Right lobe of liver (tissue), 6 donors: ENCODE measurements around the gene FUCA1. TPM values are rescaled to one million over a fixed set of nuclear protein-coding genes. Genes with fewer than 3 reads are reported as not detected.

Experiments used
- ATAC-seq, 4 donors: fragments of 200-7000 bp; cut with Tn5 transposase; one replicate each; pipeline ENCODE4 v1.9.1; 2020; ENCODE audit warnings: mild to moderate bottlenecking in 4 of 4, moderate library complexity in 4 of 4
- DNase-seq, 3 donors: peaks; one replicate each; pipeline ENCODE4 v3.0.0-alpha.2; 2020
- H3K27ac ChIP-seq, 3 donors: fragments of 200-600 bp; one replicate each; pipeline ENCODE4 v1.8.0; 2022
- H3K27me3 ChIP-seq, 2 donors: fragments of 200-600 bp; one replicate each; pipeline ENCODE4 v1.8.0; 2022
- H3K36me3 ChIP-seq, 4 donors: fragments of 200-600 bp; sonication (generic) in 1 of 4; one replicate each; pipeline versions ENCODE4 v1.5.1 to v1.8.0; 2017 to 2022; ENCODE audit warnings: control low read depth in 1 of 4
- H3K4me1 ChIP-seq, 4 donors: fragments of 200-600 bp; sonication (generic) in 1 of 4; one replicate each; pipeline versions ENCODE4 v1.5.1 to v1.8.0; 2017 to 2022; ENCODE audit warnings: control low read depth in 1 of 4
- H3K4me3 ChIP-seq, 3 donors: fragments of 200-600 bp; one replicate each; pipeline ENCODE4 v1.8.0; 2022
- H3K9me3 ChIP-seq, 4 donors: fragments of 200-600 bp; sonication (generic) in 1 of 4; one replicate each; pipeline versions ENCODE4 v1.5.1 to v1.8.0; 2017 to 2022; ENCODE audit warnings: control low read depth in 1 of 4
- POLR2A ChIP-seq: fragments of 450-650 bp; IDR thresholded peaks from one replicate; pipeline ENCODE4 v1.6.1; 2017; ENCODE audit warnings: antibody characterized with exemption, mild to moderate bottlenecking
- WGBS: methylation state at CpG from one replicate; pipeline ENCODE4 v1.1.6; 2018; ENCODE audit warnings: low coverage, low lambda C conversion rate; ENCODE audit not compliant: insufficient coverage; ENCODE audit errors: missing lambda C conversion rate; 5-methylcytosine and 5-hydroxymethylcytosine counted together
- intact Hi-C, 2 donors: fragments of 100-400 bp; cut with DNase I; formaldehyde crosslinking; loops; one replicate each; pipeline versions ENCODE4 v1.11.2 to v1.14.1; 2022
- total RNA-seq, 6 experiments: library from RNA; depleted of rRNA in 2 of 6; stranded (reverse); fragments of >200 nt in 2 of 6; fragmentation: NEBNext Ultra II Directional in 3 of 6; extraction: Animal tissue kit (Norgen Biotek cat#: 25700) in 3 of 6; gene quantifications; one replicate each; pipeline versions ENCODE4 v1.1.0 to v1.2.4, GENCODE V29; 2016 to 2023
- TF ChIP-seq, protein P1 (sequence below), 4 donors: fragments of 200-600 bp in 3 of 4; fragments of 450-650 bp in 1 of 4; IDR thresholded peaks; one replicate each; pipeline versions ENCODE4 v1.5.1 to v1.8.0; 2016 to 2022; ENCODE audit warnings: antibody characterized with exemption in 4 of 4, mild to moderate bottlenecking in 2 of 4
- donor health status: DM: no; HTN: yes; CAD: no.
- donor health status: DM: no; HTN: no; CAD: no.
- donor health status: DM: no; HTN: no; CAD: no.
- donor health status: DM: no; HTN: yes; CAD: no.
- donor health status: DM: no; HTN: yes; CAD: no.

Gene FUCA1
- total RNA-seq, 6 experiments from 2014 or later = 37.1 to 54.7 (median 45.1) TPM

- no peak for TF ChIP-seq POLR2A
- TF ChIP-seq, protein P1, sequence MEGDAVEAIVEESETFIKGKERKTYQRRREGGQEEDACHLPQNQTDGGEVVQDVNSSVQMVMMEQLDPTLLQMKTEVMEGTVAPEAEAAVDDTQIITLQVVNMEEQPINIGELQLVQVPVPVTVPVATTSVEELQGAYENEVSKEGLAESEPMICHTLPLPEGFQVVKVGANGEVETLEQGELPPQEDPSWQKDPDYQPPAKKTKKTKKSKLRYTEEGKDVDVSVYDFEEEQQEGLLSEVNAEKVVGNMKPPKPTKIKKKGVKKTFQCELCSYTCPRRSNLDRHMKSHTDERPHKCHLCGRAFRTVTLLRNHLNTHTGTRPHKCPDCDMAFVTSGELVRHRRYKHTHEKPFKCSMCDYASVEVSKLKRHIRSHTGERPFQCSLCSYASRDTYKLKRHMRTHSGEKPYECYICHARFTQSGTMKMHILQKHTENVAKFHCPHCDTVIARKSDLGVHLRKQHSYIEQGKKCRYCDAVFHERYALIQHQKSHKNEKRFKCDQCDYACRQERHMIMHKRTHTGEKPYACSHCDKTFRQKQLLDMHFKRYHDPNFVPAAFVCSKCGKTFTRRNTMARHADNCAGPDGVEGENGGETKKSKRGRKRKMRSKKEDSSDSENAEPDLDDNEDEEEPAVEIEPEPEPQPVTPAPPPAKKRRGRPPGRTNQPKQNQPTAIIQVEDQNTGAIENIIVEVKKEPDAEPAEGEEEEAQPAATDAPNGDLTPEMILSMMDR (IDR thresholded peaks at IDR 0.05) = no peak
- H3K27ac ChIP-seq = no peak overlapping the region
- WGBS = 80% methylated on average over 3 of the region's 3 CpGs
- H3K27me3 ChIP-seq = no peaks in the 10 kb centered on the region
- DNase-seq (no peak), ATAC-seq (no peak)
- no peak overlapping the region for H3K4me3 ChIP-seq
- intact Hi-C loops = no loop called here
- H3K4me1 ChIP-seq = peaks cover 0 to 2% (median under 1%) of the 10 kb centered on the region in 4 donors
- no peaks in the 10 kb centered on the region for H3K36me3 ChIP-seq
- H3K9me3 ChIP-seq = no peaks in the 10 kb centered on the region
Measured at GRCh38 chr1:23872421-23872820, 4.3 kb upstream of the FUCA1 start.

DNA sequence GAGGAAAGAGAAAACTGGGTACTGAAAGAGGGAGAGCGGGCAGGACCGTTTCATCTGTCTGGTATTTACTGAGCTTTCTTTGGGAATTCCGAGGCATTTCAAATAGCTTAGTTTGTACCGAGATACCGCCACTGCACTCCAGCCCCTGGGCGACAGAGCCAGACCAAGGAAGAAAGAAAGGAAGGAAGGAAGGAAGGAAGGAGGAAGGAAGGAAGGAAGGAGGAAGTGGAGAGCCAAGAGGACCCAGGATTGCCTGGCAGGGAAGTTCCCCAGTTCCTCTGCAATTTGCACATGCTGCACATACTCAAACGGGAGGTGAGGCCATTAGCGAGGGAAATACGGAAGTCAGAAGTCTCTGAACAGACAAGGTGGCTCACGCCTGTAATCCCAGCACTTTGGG lies 961 bp upstream of the FUCA1 start:
- peaks cover 0 to 7% (median 3%) of the 10 kb centered on the region in 4 donors for H3K4me1 ChIP-seq
- no peaks in the 10 kb centered on the region for H3K27me3 ChIP-seq
- H3K9me3 ChIP-seq = no peaks in the 10 kb centered on the region
- 55% methylated on average over 10 of the region's 10 CpGs for WGBS
- no peak for DNase-seq
- ATAC-seq = no peak
- peak overlapping the region in 2 of 3 donors; percentile 3 to 41 for H3K27ac ChIP-seq
- intact Hi-C loops = loop anchor here in 1 of 2 donors (10.0 kb wide), 1 partner anchor 64 kb away; the partner anchor contains the start of gene GALE
- peak overlapping the region; percentile 89 to 99 (median 91) for H3K4me3 ChIP-seq
- peaks cover 0 to 5% (median 0%) of the 10 kb centered on the region in 4 donors for H3K36me3 ChIP-seq
- no peak for TF ChIP-seq POLR2A
- TF ChIP-seq, protein P1 (IDR thresholded peaks at IDR 0.05) = no peak

DNA sequence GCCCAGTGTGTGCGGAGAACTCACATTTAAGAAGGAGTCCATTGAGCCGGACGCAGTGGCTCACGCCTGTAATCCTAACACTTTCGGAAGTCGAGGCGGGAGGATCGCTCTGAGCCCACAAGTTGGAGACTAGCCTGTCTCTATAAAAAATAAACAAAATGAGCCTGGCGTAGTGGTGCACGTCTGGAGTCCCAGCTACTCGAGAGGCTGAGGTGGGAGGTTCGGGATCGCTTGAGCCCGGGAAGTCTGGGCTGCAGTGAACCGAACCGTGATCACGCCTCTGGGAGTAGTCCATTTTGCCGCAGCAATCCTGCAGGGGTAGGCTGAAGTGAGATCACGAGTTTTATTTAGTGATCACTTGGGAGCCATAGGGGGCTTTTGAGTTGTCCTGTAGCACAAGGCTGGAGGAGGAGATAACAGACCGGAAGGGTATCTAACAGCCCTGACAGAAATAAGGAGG lies 497 bp upstream of the FUCA1 start:
- peak overlapping the region; percentile 3 to 55 (median 41) for H3K27ac ChIP-seq
- no peaks in the 10 kb centered on the region for H3K27me3 ChIP-seq
- H3K4me1 ChIP-seq = peaks cover 0 to 7% (median 3%) of the 10 kb centered on the region in 4 donors
- DNase-seq = peak in 1 of 3 donors; percentile 51
- intact Hi-C loops = loop anchor here in 1 of 2 donors (10.0 kb wide), 1 partner anchor 64 kb away; the partner anchor contains the start of gene GALE
- TF ChIP-seq, protein P1 (IDR thresholded peaks at IDR 0.05) = peak in 2 of 4 donors; percentile 19 to 34
- no peak for TF ChIP-seq POLR2A
- peak; percentile 31 to 49 (median 38) for ATAC-seq
- 16% methylated on average over 20 of the region's 20 CpGs for WGBS
- H3K36me3 ChIP-seq = peaks cover 0 to 8% (median 0%) of the 10 kb centered on the region in 4 donors
- peak overlapping the region; percentile 89 to 99 (median 91) for H3K4me3 ChIP-seq
- no peaks in the 10 kb centered on the region for H3K9me3 ChIP-seq

DNA sequence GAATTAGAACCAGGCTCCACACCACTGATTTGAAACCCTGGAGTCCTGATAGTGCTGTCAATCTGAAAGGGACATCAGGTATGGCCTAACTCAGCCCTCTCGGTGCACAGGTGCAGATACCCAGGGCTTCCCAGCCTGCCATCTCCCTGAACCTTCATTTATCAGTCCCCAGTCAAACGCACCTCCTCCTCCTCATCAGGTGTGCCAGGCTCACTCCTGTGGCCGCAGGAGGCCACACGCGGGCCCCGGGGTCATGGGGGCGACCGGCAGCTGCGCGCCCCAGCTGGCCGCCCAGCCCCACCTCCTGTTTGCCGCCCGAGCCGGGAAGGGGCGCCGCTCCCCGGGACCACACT lies 572 bp downstream of the FUCA1 start:
- Histone ChIP-seq H3K4me3 (peak overlapping the region; percentile 89 to 99 (median 91)), H3K9me3 (no peaks in the 10 kb centered on the region), H3K36me3 (peaks cover 0 to 19% (median under 1%) of the 10 kb centered on the region in 4 donors), H3K4me1 (peaks cover 0 to 7% (median 3%) of the 10 kb centered on the region in 4 donors), H3K27me3 (no peaks in the 10 kb centered on the region), H3K27ac (peak overlapping the region in 1 of 3 donors; percentile 48)
- no peak for TF ChIP-seq POLR2A
- TF ChIP-seq, protein P1 (IDR thresholded peaks at IDR 0.05) = no peak
- no CpG with 5 or more reads among the region's 17 CpGs for WGBS
- intact Hi-C loops = loop anchor here in 1 of 2 donors (10.0 kb wide), 1 partner anchor 63 kb away; the partner anchor contains the start of gene GALE
- peak in 3 of 4 donors; percentile 13 to 35 (median 27) for ATAC-seq
- peak in 1 of 3 donors; percentile 42 for DNase-seq
